T1000 (cell line): ENCODE results near the gene TPSD1.
"Not testable (repeated sequence)": the region's sequence is repeated elsewhere in the genome, so short reads cannot be mapped to it uniquely, and the experiment has no call there.

Source experiments
- DNase-seq: peaks from one replicate; lab custom pipeline; 2025; ENCODE audit warnings: mixed read lengths; lab: John Stamatoyannopoulos, UW

Gene TPSD1

GRCh38 chr16:1220841-1221627, 34.8 kb upstream of the TPSD1 start:
- no peak for DNase-seq

- DNase-seq, result no peak
Observed at GRCh38 chr16:1221628-1222552, 34.0 kb upstream of the TPSD1 start.

DNA sequence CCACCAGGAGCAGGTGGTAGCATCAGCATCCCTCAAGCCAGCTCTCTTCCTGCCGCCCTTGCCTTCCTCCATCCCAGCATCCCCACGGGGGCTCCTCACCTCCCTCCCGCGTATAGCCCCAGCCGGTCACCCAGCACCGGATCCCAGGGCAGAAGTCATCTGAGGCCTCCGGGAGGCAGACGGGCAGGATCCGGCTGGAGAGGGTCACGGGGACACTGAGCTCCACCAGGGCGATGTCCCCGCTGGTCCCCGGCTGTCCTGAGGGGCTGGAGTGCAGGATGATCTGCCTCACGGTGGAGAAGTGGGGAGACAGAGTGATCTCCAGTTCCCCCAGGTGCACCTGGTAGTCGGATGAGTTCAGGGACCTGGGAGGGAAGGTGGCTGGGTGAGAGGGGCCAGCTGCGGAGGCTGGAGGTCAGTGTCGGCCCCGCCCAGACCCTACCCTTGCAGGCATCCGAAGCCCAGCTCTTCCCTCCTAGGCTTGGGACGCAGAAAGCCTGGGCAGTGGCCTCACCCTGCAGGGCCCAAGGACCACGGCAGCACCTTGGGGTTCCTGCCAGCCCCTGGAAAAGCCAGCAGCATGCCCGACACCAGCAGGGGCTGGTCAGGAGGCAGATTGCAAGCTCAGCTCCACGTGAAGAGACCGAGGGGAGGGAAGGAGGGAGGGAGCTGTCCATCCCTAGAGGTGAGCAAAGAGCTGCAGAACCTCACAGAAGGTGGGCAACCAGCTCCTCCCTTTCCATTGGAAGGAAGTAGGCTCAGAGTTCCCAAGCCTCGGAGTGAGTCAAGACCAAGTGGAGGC, 33.1 kb upstream of the TPSD1 start:
- no peak for DNase-seq

GRCh38 chr16:1223355-1224214, 32.3 kb upstream of the TPSD1 start:
- no peak for DNase-seq

DNA sequence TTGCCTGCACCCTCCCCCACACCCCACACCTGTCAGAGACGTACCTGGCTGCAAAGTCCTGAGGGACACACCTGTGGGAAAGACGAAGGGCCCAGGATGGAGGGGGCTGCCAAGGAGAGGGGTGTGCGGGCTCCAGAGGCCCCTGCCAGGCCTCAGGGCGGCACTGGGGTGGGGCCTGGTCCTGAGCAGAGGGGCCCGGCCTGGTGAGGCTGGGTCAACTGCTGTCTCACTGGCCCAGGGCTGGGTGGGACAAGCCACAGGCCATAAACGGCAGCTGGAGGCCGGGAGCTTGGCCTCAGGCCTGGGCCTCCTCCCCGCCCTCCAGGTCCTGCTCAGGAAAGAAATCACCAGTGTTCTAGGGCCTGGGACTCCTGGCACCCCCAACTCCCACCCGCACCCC, 31.3 kb upstream of the TPSD1 start:
- DNase-seq, result no peak

DNA sequence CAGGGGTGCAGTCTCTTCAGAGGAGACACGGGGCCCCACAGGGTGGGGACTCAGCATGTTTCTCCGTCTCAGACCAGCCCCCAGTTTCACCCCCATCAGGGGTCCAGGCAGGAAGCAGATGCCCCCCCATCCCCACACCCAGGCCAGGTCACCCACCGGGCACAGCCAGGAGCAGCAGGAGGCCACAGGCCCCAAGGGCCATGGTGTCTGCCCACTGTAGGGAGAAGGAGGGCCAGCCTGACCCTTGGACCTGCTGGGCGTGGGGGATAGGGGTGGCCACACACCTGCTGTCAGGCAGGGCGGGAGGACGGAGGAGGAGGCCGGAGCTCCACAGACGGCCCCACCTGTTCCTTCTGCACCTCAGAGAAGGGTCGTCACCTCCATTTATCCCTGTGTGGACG, 30.8 kb upstream of the TPSD1 start, which contains the start of gene TPSG1:
Gene TPSG1 (minus strand): TSS at position 218 of the 401 bp plus-strand sequence. CDS start 16 bp downstream, at position 202.
- DNase-seq, result no peak

DNA sequence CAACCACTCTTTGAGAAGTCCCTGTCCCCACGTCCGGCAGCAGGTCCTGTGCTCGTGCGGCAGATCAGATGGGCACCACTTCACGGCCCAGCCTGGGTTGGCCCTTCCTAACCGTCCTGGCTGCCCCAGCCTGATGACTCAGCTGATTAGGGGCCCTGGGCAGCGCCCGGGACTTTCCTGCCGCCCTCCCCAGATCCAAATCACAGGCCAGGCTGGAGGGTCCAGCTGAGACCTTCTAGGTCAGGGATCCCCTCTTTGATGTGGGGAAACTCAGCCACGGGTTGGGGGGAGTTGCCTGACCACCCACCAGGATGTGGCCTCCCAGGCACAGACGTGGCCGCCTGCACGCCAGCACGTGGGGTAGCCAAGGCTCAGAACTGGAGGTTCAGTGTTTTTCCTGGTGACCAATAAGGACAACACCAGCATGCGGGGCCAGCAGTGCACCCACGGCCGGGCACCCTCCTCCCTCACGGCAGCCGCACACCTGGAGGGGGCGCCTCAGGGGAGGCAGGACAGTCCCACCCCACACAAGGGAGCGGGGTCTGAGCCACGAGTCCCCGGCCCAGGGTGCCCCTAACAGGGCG, 30.0 kb upstream of the TPSD1 start:
- DNase-seq, result not testable (repeated sequence)

DNA sequence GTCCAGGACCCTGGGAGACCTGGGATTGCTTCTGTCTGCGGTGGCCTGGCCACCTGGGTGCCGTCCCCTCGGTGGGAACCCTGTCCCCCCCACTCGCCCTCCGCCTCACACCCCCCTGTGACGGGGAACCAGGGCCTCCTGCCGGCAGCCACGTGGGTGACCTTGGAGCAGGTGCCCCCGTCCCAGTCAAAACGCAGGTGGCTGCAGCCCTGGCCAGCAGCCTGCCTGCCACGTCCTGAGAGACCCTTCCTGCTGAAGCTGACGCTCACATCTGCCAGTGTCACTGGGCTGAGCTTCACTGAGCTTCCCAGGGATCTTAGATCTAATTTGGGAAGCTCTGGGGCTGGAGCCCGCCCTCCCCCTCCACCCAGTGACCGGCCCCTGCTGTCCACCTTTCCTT, 29.2 kb upstream of the TPSD1 start:
- not testable (repeated sequence) for DNase-seq

- DNase-seq, result not testable (repeated sequence)
Observed at GRCh38 chr16:1228227-1228626, 27.6 kb upstream of the TPSD1 start.

GRCh38 chr16:1229476-1229875, 26.4 kb upstream of the TPSD1 start:
- not testable (repeated sequence) for DNase-seq

DNA sequence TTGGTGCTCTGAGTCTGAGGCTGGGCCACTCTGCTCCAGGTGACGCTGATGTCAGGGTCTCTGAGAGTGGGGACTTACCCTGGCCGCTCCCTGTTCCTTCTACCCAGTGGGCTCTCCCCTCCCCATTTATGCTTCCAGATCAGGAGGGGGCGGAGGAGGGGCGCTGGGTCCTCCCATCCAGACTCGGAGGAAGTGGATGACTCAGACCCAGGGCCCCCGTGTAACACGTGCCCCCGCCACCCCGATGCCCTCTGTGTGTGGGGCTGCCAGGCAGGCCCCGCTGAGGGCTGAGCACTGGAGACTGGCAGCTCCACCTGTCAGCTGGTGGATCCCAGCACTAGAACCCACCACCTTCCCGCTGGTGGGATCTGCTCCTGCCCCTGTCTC, 25.8 kb upstream of the TPSD1 start, which contains the start of gene TPSB2:
Gene TPSB2 (minus strand): TSS at position 101 of the 387 bp plus-strand sequence. CDS start 233 bp downstream, outside the sequence.
- not testable (repeated sequence) for DNase-seq

- DNase-seq, result not testable (repeated sequence)
Observed at GRCh38 chr16:1230471-1231212, 25.2 kb upstream of the TPSD1 start.

DNA sequence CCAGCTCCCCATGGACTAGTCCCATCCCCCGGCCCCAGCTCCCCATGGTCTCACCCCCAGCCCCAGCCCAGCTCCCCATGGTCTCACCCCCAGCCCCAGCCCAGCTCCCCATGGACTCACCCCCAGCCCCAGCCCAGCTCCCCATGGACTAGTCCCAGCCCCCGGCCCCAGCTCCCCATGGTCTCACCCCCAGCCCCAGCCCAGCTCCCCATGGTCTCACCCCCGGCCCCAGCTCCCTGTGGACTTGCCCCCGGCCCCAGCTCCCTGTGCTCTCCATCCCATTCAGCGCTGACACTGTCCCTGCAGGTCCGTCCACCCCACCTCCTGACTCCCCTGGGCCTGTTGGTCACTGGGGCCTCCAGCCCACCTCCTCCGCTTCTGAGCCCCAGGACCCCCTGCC, 24.6 kb upstream of the TPSD1 start:
- not testable (repeated sequence) for DNase-seq

GRCh38 chr16:1232049-1232748, 23.7 kb upstream of the TPSD1 start:
- not testable (repeated sequence) for DNase-seq

GRCh38 chr16:1236659-1237058, 19.2 kb upstream of the TPSD1 start:
- DNase-seq, result not testable (repeated sequence)

- DNase-seq, result no peak
Observed at GRCh38 chr16:1237990-1238389, 17.9 kb upstream of the TPSD1 start.

DNA sequence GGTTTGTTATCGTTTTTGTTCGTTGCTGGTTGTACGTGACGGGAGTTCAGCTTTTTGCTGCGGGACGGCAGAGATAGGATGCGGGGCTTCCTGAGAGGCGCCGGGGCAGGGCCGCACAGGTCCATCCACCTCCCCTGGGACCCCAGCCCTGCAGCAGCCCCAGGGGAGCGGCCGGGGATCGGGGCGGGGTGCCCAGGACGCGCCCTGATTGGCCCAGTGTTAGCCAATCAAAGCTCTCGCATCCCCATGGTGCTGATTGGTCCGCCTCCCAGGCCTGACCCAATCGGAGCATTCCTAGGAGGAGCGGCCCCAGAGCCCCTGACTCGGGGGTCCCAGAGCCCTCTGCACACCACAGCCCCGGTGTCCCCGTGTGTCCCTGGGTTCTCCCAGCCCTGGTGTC, 17.0 kb upstream of the TPSD1 start:
- not testable (repeated sequence) for DNase-seq

DNA sequence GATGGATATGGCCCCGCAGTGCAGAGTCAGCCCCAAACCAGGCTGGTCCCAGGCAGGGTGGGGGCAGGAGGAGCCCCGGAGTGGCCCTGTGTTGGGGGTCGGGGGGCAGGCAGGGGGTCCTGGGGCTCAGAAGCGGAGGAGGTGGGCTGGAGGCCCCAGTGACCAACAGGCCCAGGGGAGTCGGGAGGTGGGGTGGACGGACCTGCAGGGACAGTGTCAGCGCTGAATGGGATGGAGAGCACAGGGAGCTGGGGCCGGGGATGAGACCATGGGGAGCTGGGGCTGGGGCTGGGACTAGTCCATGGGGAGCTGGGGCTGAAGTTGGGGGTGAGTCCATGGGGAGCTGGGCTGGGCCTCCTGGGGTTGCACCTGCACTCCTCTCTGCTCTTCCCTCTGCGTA, 16.3 kb upstream of the TPSD1 start:
- not testable (repeated sequence) for DNase-seq

GRCh38 chr16:1240436-1240835, 15.4 kb upstream of the TPSD1 start, which contains the start of gene TPSAB1:
TPSAB1 (plus strand) TSS chr16:1240705; CDS start chr16:1240939, 234 bp downstream.
- not testable (repeated sequence) for DNase-seq
